AG08396 (cell line): ENCODE results near the gene WNT7B.

ENCODE experiments used
- DNase-seq: peaks from one replicate; pipeline ENCODE4 v3.0.0; 2012; ENCODE audit warnings: low spot score, mixed read lengths

The WNT7B gene

GRCh38 chr22:45872659-45873263 is 104.2 kb downstream of the WNT7B start:
- DNase-seq: no peak

GRCh38 chr22:45871721-45872120 is 105.2 kb downstream of the WNT7B start:
- no peak for DNase-seq
